Kidney tubule cell (primary cell): Measurements from ENCODE around the gene PIK3CD.
A peak's percentile ranks its signal among the peaks of the same experiment; 100 is the strongest.
"Not testable (repeated sequence)": the region's sequence is repeated elsewhere in the genome, so short reads cannot be mapped to it uniquely, and the experiment has no call there.

Source experiments
- DNase-seq: peaks from one replicate; pipeline ENCODE4 v3.0.0-alpha.2; 2018; ENCODE audit warnings: low spot score

PIK3CD gene

GRCh38 chr1:9654834-9655723 lies 3.5 kb downstream of the PIK3CD start:
- no peak for DNase-seq

GRCh38 chr1:9655836-9656235 lies 4.3 kb downstream of the PIK3CD start:
- no peak for DNase-seq

GRCh38 chr1:9657521-9658032 lies 6.0 kb downstream of the PIK3CD start:
- DNase-seq, result no peak

GRCh38 chr1:9658199-9658598 lies 6.7 kb downstream of the PIK3CD start:
- DNase-seq, result no peak

- DNase-seq, result peak; percentile 3
Observed at GRCh38 chr1:9659328-9659727, 7.8 kb downstream of the PIK3CD start.

- DNase-seq, result no peak
Observed at GRCh38 chr1:9663257-9663656, 11.7 kb downstream of the PIK3CD start.

GRCh38 chr1:9665193-9665592 lies 13.7 kb downstream of the PIK3CD start:
- DNase-seq, result no peak

- no peak for DNase-seq
Observed at GRCh38 chr1:9668080-9668479, 16.5 kb downstream of the PIK3CD start.

- no peak for DNase-seq
Observed at GRCh38 chr1:9670085-9670484, 18.6 kb downstream of the PIK3CD start.

GRCh38 chr1:9671377-9672140 lies 20.0 kb downstream of the PIK3CD start:
- peak; percentile 98 for DNase-seq

GRCh38 chr1:9672444-9672843 lies 20.9 kb downstream of the PIK3CD start:
- DNase-seq, result no peak

- DNase-seq, result no peak
Observed at GRCh38 chr1:9675393-9675792, 23.9 kb downstream of the PIK3CD start.

- not testable (repeated sequence) for DNase-seq
Observed at GRCh38 chr1:9676128-9676527, 24.6 kb downstream of the PIK3CD start.

- DNase-seq, result no peak
Observed at GRCh38 chr1:9676815-9677393, 25.4 kb downstream of the PIK3CD start.

- no peak for DNase-seq
Observed at GRCh38 chr1:9680091-9680490, 28.6 kb downstream of the PIK3CD start.

- DNase-seq, result no peak
Observed at GRCh38 chr1:9680828-9681227, 29.3 kb downstream of the PIK3CD start.

GRCh38 chr1:9684801-9685200 lies 33.3 kb downstream of the PIK3CD start:
- DNase-seq, result no peak

GRCh38 chr1:9687120-9687873 lies 35.8 kb downstream of the PIK3CD start:
- DNase-seq, result peak; percentile 98

GRCh38 chr1:9687874-9688582 lies 36.5 kb downstream of the PIK3CD start:
- peak; percentile 58 for DNase-seq

- no peak for DNase-seq
Observed at GRCh38 chr1:9688599-9688998, 37.1 kb downstream of the PIK3CD start.

- peak; percentile 88 for DNase-seq
Observed at GRCh38 chr1:9689011-9689706, 37.6 kb downstream of the PIK3CD start.
